Neural progenitor cell (in vitro differentiated cells): ENCODE measurements around the gene KLF16. TPM values are rescaled to one million over a fixed set of nuclear protein-coding genes. Genes with fewer than 3 reads are reported as not detected.

Experiments used
- DNase-seq: peaks from one replicate; pipeline ENCODE4 v3.0.0-alpha.2; 2016; ENCODE audit warnings: low spot score
- H2AFZ ChIP-seq: fragments of 200-600 bp; sonication (generic); replicated peaks from 2 replicates; pipeline ENCODE4 v1.6.1; 2016; ENCODE audit warnings: antibody characterized with exemption
- H3F3A ChIP-seq: fragments of 200-600 bp; sonication (generic); 2 replicates; pipeline ENCODE4 v1.6.1; 2016; ENCODE audit warnings: antibody characterized with exemption, low read depth
- H3K27ac ChIP-seq: fragments of 200-600 bp; sonication (generic); 2 replicates; pipeline ENCODE4 v1.5.1; 2016; ENCODE audit warnings: mild to moderate bottlenecking
- H3K27me3 ChIP-seq: fragments of 200-600 bp; sonication (generic); 2 replicates; pipeline ENCODE4 v1.6.1; 2016; ENCODE audit warnings: mild to moderate bottlenecking, moderate library complexity
- H3K36me3 ChIP-seq: fragments of 200-600 bp; sonication (generic); 2 replicates; pipeline ENCODE4 v1.5.1; 2016
- H3K4me1 ChIP-seq: fragments of 200-600 bp; sonication (generic); 2 replicates; pipeline ENCODE4 v1.6.1; 2016; ENCODE audit warnings: mixed run types
- H3K4me2 ChIP-seq: fragments of 200-600 bp; sonication (generic); 2 replicates; pipeline ENCODE4 v1.6.1; 2016
- H3K4me3 ChIP-seq: fragments of 200-600 bp; sonication (generic); 2 replicates; pipeline ENCODE4 v1.5.1; 2016
- H3K79me2 ChIP-seq: fragments of 200-600 bp; sonication (generic); 2 replicates; pipeline ENCODE4 v1.6.1; 2016; ENCODE audit warnings: low read depth
- H3K9ac ChIP-seq: fragments of 200-600 bp; sonication (generic); 2 replicates; pipeline ENCODE4 v1.6.1; 2016
- H3K9me3 ChIP-seq: fragments of 200-600 bp; sonication (generic); 2 replicates; pipeline ENCODE4 v1.5.1; 2016; ENCODE audit warnings: low read depth
- H4K20me1 ChIP-seq: fragments of 200-600 bp; sonication (generic); 2 replicates; pipeline ENCODE4 v1.6.1; 2016; ENCODE audit warnings: low read depth
- H3K27ac Mint-ChIP-seq: 3 replicates; pipeline ENCODE4 v1.8.0; 2021; ENCODE audit warnings: mixed read lengths
- H3K27me3 Mint-ChIP-seq: 2 replicates; pipeline ENCODE4 v1.8.0; 2022; ENCODE audit warnings: low read depth, mild to moderate bottlenecking, inconsistent platforms, moderate library complexity, mixed read lengths; ENCODE audit not compliant: insufficient read depth
- H3K36me3 Mint-ChIP-seq: 3 replicates; pipeline ENCODE4 v1.8.0; 2021; ENCODE audit warnings: mixed read lengths
- H3K4me1 Mint-ChIP-seq: 3 replicates; pipeline ENCODE4 v1.8.0; 2021; ENCODE audit warnings: mixed read lengths
- H3K4me3 Mint-ChIP-seq: 3 replicates; pipeline ENCODE4 v1.8.0; 2021; ENCODE audit warnings: mild to moderate bottlenecking, moderate library complexity, mixed read lengths
- H3K9me3 Mint-ChIP-seq: 3 replicates; pipeline ENCODE4 v1.8.0; 2020; ENCODE audit warnings: mixed read lengths
- EZH2 ChIP-seq: fragments of 200-600 bp; sonication (generic); IDR thresholded peaks from 2 replicates; pipeline ENCODE4 v1.6.1; 2017; ENCODE audit warnings: antibody characterized with exemption, mild to moderate bottlenecking, moderate library complexity
- EZH2phosphoT487 ChIP-seq: fragments of 200-600 bp; sonication (generic); IDR thresholded peaks from 2 replicates; pipeline ENCODE4 v1.6.1; 2017; ENCODE audit warnings: antibody characterized with exemption
- total RNA-seq: library from RNA; depleted of rRNA; stranded (reverse); fragments of >200 nt; gene quantifications from 2 replicates; pipeline ENCODE4 v1.2.3, GENCODE V29; 2015; ENCODE audit warnings: low replicate concordance
- TF ChIP-seq, protein P1 (sequence below): fragments of 200-600 bp; sonication (generic); IDR thresholded peaks from 2 replicates; pipeline ENCODE4 v1.5.1; 2017; ENCODE audit warnings: antibody characterized with exemption, mild to moderate bottlenecking

KLF16 gene
- total RNA-seq, 1 donor from 2014 or later: 1.0 TPM

- Histone ChIP-seq H3K9ac (no peak overlapping the region), H3K9me3 (no peaks in the 10 kb centered on the region), H3K4me2 (no peak overlapping the region), H2AFZ (no peak overlapping the region), H4K20me1 (no peaks in the 10 kb centered on the region), H3F3A (peaks cover 2% of the 10 kb centered on the region), H3K27me3 (peaks cover 15% of the 10 kb centered on the region), H3K4me3 (no peak overlapping the region), H3K79me2 (no peaks in the 10 kb centered on the region), H3K4me1 (no peaks in the 10 kb centered on the region), H3K36me3 (no peaks in the 10 kb centered on the region), H3K27ac (no peak overlapping the region)
- Mint-ChIP-seq H3K4me3 (no peak overlapping the region), H3K36me3 (no peaks in the 10 kb centered on the region), H3K27ac (no peak overlapping the region), H3K9me3 (no peaks in the 10 kb centered on the region), H3K4me1 (peaks cover 3% of the 10 kb centered on the region), H3K27me3 (peaks cover 17% of the 10 kb centered on the region)
- DNase-seq: no peak
- no peak for TF ChIP-seq EZH2phosphoT487
- no peak for TF ChIP-seq EZH2
- TF ChIP-seq, protein P1, sequence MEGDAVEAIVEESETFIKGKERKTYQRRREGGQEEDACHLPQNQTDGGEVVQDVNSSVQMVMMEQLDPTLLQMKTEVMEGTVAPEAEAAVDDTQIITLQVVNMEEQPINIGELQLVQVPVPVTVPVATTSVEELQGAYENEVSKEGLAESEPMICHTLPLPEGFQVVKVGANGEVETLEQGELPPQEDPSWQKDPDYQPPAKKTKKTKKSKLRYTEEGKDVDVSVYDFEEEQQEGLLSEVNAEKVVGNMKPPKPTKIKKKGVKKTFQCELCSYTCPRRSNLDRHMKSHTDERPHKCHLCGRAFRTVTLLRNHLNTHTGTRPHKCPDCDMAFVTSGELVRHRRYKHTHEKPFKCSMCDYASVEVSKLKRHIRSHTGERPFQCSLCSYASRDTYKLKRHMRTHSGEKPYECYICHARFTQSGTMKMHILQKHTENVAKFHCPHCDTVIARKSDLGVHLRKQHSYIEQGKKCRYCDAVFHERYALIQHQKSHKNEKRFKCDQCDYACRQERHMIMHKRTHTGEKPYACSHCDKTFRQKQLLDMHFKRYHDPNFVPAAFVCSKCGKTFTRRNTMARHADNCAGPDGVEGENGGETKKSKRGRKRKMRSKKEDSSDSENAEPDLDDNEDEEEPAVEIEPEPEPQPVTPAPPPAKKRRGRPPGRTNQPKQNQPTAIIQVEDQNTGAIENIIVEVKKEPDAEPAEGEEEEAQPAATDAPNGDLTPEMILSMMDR: no peak
These were observed 56.2 kb downstream of the KLF16 start for GRCh38 chr19:1807030-1807694.

GRCh38 chr19:1806184-1807029 is 57.0 kb downstream of the KLF16 start:
- H3K4me2 ChIP-seq: no peak overlapping the region

DNA sequence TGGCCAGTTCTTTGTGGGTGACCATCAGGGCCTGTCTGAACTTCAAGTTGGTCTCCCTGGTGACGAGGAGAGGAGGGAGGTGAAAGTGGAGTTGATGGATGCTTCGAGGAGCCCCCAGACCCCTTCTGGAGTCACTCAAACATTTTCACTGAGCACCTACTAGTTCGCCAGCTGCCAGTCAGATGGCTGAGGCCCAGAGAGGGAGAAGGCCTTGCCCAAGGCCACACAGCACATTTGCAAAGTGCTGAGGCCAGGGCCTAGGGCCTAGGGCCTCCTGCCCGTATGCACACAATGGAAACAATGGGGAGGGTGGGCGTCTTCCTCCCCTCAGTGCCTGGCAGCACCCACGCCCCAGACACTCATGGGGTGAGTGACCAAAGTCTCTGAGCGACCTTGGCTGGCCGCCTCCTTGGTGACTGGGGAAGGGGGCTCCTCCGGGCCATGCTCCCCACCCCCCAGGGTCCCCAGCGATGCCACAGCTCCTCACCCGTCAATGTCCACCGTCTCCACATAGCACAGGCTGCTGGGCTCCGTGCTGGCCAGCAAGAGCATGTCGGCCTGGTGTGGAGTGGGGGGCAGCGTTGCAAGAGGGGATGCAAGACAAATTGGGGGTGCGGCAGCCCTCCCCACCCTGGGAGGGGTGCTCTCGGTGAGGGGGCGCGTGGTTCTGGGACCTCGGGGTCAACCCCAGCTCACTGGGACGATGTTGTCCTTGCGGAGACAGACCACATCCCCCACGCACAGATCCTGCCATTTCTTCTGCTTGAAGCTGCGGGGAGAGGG is 57.8 kb downstream of the KLF16 start:
- H3K27me3 ChIP-seq: no peaks in the 10 kb centered on the region
- no peak overlapping the region for H3K4me2 ChIP-seq
- Mint-ChIP-seq H3K27ac (no peak overlapping the region), H3K36me3 (no peaks in the 10 kb centered on the region), H3K9me3 (no peaks in the 10 kb centered on the region), H3K4me1 (no peaks in the 10 kb centered on the region), H3K4me3 (no peak overlapping the region), H3K27me3 (peaks cover 16% of the 10 kb centered on the region)
- H3K27ac ChIP-seq: no peak overlapping the region
- no peak for DNase-seq
- H3K4me1 ChIP-seq: no peaks in the 10 kb centered on the region
- no peak overlapping the region for H3K4me3 ChIP-seq
- H3K9me3 ChIP-seq: no peaks in the 10 kb centered on the region
- no peak overlapping the region for H2AFZ ChIP-seq
- no peaks in the 10 kb centered on the region for H3K79me2 ChIP-seq
- no peaks in the 10 kb centered on the region for H4K20me1 ChIP-seq
- no peaks in the 10 kb centered on the region for H3F3A ChIP-seq
- no peaks in the 10 kb centered on the region for H3K36me3 ChIP-seq
- TF ChIP-seq EZH2 (no peak), EZH2phosphoT487 (no peak)
- TF ChIP-seq, protein P1: no peak
- H3K9ac ChIP-seq: no peak overlapping the region

More at GRCh38 chr19:1806184-1807029, 57.0 kb downstream of the KLF16 start:
- H2AFZ ChIP-seq: no peak overlapping the region
- H3K27ac ChIP-seq: no peak overlapping the region
- H3K27me3 ChIP-seq: peaks cover 7% of the 10 kb centered on the region
- no peak overlapping the region for H3K4me3 Mint-ChIP-seq
- no peaks in the 10 kb centered on the region for H3K4me1 ChIP-seq
- H3K9me3 ChIP-seq: no peaks in the 10 kb centered on the region
- H3K36me3 ChIP-seq: no peaks in the 10 kb centered on the region
- peaks cover 2% of the 10 kb centered on the region for H3F3A ChIP-seq
- H4K20me1 ChIP-seq: no peaks in the 10 kb centered on the region
- H3K36me3 Mint-ChIP-seq: no peaks in the 10 kb centered on the region
- no peak overlapping the region for H3K27ac Mint-ChIP-seq
- H3K9ac ChIP-seq: no peak overlapping the region
- H3K27me3 Mint-ChIP-seq: peaks cover 17% of the 10 kb centered on the region
- peaks cover 3% of the 10 kb centered on the region for H3K4me1 Mint-ChIP-seq
- no peaks in the 10 kb centered on the region for H3K79me2 ChIP-seq
- TF ChIP-seq EZH2phosphoT487 (no peak), EZH2 (no peak)
- TF ChIP-seq, protein P1: no peak
- no peak for DNase-seq
- H3K9me3 Mint-ChIP-seq: no peaks in the 10 kb centered on the region
- H3K4me3 ChIP-seq: no peak overlapping the region
